ENCODE data around the gene CDH23. TPM values are rescaled to one million over a fixed set of nuclear protein-coding genes. Genes with fewer than 3 reads are reported as not detected.
A peak's percentile ranks its signal among the peaks of the same experiment; 100 is the strongest.

CDH23 gene
- total RNA-seq, 2 experiments from 2014 or later = 4.6 to 5.2 TPM

DNA sequence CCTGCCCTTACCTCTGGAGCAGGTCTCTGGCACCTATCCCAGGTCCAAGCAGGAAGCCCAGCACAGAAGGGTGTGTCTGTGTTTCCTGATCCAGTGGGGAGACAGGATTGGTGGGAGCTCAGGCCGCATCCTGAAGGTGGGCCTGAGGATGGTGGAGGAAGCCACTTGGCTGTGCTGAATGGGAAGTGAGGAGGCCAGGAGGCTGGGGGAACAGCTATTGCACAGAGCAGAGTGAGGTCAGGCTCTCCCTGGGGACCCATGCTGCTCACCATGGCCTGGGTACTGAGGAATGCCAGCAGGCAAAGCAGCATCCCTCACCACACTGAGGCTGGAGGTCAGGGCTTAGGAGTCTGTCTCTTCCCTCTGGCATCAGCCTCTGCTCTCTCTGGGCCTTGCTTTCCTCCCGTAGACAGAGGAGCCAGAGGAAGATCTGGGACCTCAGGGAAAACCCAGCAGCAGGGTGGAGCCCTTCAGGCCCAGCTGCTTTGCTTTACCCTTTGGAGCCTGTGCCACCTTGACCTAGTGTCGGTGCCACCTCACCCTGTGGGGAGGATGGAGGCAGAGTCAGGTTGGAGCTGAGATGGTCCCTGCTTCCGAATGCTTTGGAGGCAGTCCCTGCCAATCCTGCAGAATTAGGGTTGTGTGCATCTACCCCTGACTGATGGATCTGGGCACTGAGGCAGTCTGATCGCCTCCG, 39.0 kb downstream of the CDH23 start:
- no peaks in the 10 kb centered on the region for H3K4me1 Mint-ChIP-seq (ENCODE audit: low read depth)
- Histone ChIP-seq H3K36me3 (ENCODE audit: insufficient read depth, low read length) (no peaks in the 10 kb centered on the region), H3K9me3 (ENCODE audit: control insufficient read depth in 1 of 2, insufficient read depth in 1 of 2, low read length in 2 of 2) (no peaks in the 10 kb centered on the region), H3K27ac (ENCODE audit: low read depth in 1 of 2, low read length in 2 of 2) (no peak overlapping the region), H3K4me1 (ENCODE audit: insufficient read depth, low read length) (no peaks in the 10 kb centered on the region), H3K27me3 (ENCODE audit: control insufficient read depth in 1 of 2, insufficient read depth in 2 of 2, low read length in 2 of 2) (no peaks in the 10 kb centered on the region), H3K4me3 (ENCODE audit: low read length) (no peak overlapping the region)
- H3K9me3 Mint-ChIP-seq = no peaks in the 10 kb centered on the region
- no peak overlapping the region for H3K4me3 Mint-ChIP-seq
- intact Hi-C loops (cut with DNase I, micrococcal nuclease) = no loop called here
- H3K36me3 Mint-ChIP-seq (ENCODE audit: low read depth) = no peaks in the 10 kb centered on the region
- H3K27me3 Mint-ChIP-seq = peaks cover 4% of the 10 kb centered on the region
- DNase-seq (peak in 1 of 14 experiments; percentile 23), ATAC-seq (ENCODE audit: poor library complexity) (no peak)
- TF ChIP-seq, protein P1, sequence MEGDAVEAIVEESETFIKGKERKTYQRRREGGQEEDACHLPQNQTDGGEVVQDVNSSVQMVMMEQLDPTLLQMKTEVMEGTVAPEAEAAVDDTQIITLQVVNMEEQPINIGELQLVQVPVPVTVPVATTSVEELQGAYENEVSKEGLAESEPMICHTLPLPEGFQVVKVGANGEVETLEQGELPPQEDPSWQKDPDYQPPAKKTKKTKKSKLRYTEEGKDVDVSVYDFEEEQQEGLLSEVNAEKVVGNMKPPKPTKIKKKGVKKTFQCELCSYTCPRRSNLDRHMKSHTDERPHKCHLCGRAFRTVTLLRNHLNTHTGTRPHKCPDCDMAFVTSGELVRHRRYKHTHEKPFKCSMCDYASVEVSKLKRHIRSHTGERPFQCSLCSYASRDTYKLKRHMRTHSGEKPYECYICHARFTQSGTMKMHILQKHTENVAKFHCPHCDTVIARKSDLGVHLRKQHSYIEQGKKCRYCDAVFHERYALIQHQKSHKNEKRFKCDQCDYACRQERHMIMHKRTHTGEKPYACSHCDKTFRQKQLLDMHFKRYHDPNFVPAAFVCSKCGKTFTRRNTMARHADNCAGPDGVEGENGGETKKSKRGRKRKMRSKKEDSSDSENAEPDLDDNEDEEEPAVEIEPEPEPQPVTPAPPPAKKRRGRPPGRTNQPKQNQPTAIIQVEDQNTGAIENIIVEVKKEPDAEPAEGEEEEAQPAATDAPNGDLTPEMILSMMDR (IDR thresholded peaks at IDR 0.05) = no peak
- POLR2A ChIA-PET = no interaction called here
- H3K27ac Mint-ChIP-seq = no peak overlapping the region
- CTCF ChIA-PET = no interaction called here

DNA sequence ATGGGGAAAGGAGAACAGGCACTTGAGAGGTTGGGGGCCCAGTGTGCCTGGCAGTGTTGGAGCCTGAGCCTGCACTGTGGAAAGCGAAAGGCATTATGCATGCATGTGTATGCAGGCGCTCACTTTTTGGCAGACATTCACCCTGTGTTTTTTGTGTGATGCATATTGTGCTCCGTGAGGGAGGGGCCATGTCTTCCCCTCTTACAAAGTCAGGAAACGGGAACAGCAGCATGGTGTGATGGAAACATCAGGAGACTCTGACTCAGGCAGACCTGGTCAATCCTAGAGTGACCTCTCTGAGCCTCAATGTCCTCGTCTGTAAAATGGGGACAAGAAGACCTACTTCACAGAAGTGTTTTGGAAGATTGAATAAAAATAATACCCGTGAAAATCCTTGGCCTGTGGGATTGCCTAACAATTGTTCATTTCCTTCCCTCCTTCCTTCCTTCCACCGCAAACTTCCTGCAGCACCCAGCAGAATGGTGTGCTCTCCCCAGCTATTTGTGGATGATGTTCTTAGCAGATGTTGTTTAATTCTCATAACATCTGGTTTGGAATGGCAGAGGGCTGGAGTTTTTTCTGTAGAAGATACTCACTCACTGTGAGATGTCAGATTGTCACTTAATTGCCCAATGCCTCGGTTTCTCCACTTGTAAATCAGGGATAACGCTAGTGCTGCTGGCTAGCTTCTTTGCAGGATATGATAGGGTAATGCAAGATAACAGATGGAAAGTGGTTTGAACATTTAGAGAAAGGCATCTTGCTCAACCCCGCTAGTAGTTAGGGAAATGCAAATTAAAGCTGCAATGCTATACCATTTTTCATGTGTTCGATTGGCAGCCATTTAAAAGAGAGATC, 39.8 kb downstream of the CDH23 start:
- intact Hi-C loops (cut with DNase I, micrococcal nuclease) = no loop called here
- H3K36me3 Mint-ChIP-seq (ENCODE audit: low read depth) = no peaks in the 10 kb centered on the region
- POLR2A ChIA-PET = no interaction called here

DNA sequence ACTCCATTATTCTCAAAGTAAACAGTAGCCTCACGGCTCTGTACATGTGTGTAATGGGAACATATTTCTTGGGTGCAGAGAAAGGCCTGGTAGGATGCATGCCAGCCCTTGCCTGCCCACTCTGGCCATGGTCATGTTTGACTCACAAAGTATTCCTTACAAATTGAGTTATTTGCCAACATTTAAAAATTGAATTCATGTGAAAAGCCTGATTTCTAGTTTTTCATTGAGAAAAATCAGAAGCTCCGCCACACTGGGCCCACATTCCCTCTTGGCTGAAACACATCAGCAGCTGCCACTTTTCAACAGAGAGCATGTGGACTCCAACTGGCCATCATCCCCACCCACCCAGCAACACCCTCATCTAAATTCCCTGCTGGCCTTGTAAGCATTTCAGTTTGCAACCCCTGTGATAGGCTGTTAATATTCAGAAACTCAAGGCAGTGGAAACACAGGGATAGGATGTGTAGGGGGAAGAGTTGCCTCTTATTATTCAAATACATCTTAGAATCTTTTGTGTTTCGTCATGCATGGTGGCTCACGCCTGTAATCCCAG, 40.9 kb downstream of the CDH23 start:
- no peak for DNase-seq
- H3K36me3 Mint-ChIP-seq (ENCODE audit: low read depth) = no peaks in the 10 kb centered on the region
- Histone ChIP-seq H3K36me3 (ENCODE audit: insufficient read depth, low read length) (no peaks in the 10 kb centered on the region), H3K9me3 (ENCODE audit: control insufficient read depth in 1 of 2, insufficient read depth in 1 of 2, low read length in 2 of 2) (no peaks in the 10 kb centered on the region), H3K4me3 (ENCODE audit: low read length) (no peak overlapping the region), H3K4me1 (ENCODE audit: insufficient read depth, low read length) (no peaks in the 10 kb centered on the region), H3K27ac (ENCODE audit: low read depth in 1 of 2, low read length in 2 of 2) (no peak overlapping the region), H3K27me3 (ENCODE audit: control insufficient read depth in 1 of 2, insufficient read depth in 2 of 2, low read length in 2 of 2) (no peaks in the 10 kb centered on the region)
- ATAC-seq (ENCODE audit: poor library complexity) = no peak
- no peaks in the 10 kb centered on the region for H3K4me1 Mint-ChIP-seq (ENCODE audit: low read depth)
- intact Hi-C loops (cut with DNase I, micrococcal nuclease) = no loop called here
- no peaks in the 10 kb centered on the region for H3K9me3 Mint-ChIP-seq
- TF ChIP-seq, protein P1 (IDR thresholded peaks at IDR 0.05) = no peak
- ChIA-PET POLR2A (no interaction called here), CTCF (no interaction called here)
- no peaks in the 10 kb centered on the region for H3K27me3 Mint-ChIP-seq
- no peak overlapping the region for H3K4me3 Mint-ChIP-seq
- no peak overlapping the region for H3K27ac Mint-ChIP-seq

More for the DNA sequence above, 39.8 kb downstream of the CDH23 start:
- Histone ChIP-seq H3K36me3 (ENCODE audit: insufficient read depth, low read length) (no peaks in the 10 kb centered on the region), H3K4me3 (ENCODE audit: low read length) (no peak overlapping the region), H3K9me3 (ENCODE audit: control insufficient read depth in 1 of 2, insufficient read depth in 1 of 2, low read length in 2 of 2) (no peaks in the 10 kb centered on the region), H3K27ac (ENCODE audit: low read depth in 1 of 2, low read length in 2 of 2) (no peak overlapping the region), H3K4me1 (ENCODE audit: insufficient read depth, low read length) (no peaks in the 10 kb centered on the region), H3K27me3 (ENCODE audit: control insufficient read depth in 1 of 2, insufficient read depth in 2 of 2, low read length in 2 of 2) (no peaks in the 10 kb centered on the region)
- DNase-seq (no peak), ATAC-seq (ENCODE audit: poor library complexity) (no peak)
- Mint-ChIP-seq H3K4me1 (ENCODE audit: low read depth) (no peaks in the 10 kb centered on the region), H3K9me3 (no peaks in the 10 kb centered on the region), H3K27ac (no peak overlapping the region), H3K27me3 (peaks cover 4% of the 10 kb centered on the region), H3K4me3 (no peak overlapping the region)
- CTCF ChIA-PET = no interaction called here
- TF ChIP-seq, protein P1 (IDR thresholded peaks at IDR 0.05) = no peak
